Measurements from ENCODE around the gene KCMF1.

DNA sequence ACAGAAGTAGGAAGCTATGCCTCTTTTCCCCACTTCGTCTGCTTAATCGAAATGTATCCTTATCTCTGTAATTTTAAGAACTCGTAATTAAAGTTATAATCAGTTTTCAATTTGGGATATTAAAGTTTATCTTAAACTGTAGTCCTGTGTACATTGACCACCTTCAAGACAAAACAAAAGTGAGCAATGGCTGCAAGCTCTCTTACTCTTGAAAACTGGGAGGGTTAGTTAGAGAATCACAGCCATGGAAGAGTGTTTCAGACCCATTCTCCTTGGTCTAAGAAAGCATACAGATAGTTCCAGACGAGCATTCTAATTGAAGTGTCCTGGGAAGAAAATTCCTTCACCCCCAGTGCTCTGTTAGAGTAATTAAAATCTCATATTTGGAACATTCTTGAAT is 2.0 kb downstream of the KCMF1 start:
- no peak for TF ChIP-seq EP300 (IDR thresholded peaks at IDR 0.05; ENCODE audit: borderline replicate concordance)
- TF ChIP-seq, protein P1, sequence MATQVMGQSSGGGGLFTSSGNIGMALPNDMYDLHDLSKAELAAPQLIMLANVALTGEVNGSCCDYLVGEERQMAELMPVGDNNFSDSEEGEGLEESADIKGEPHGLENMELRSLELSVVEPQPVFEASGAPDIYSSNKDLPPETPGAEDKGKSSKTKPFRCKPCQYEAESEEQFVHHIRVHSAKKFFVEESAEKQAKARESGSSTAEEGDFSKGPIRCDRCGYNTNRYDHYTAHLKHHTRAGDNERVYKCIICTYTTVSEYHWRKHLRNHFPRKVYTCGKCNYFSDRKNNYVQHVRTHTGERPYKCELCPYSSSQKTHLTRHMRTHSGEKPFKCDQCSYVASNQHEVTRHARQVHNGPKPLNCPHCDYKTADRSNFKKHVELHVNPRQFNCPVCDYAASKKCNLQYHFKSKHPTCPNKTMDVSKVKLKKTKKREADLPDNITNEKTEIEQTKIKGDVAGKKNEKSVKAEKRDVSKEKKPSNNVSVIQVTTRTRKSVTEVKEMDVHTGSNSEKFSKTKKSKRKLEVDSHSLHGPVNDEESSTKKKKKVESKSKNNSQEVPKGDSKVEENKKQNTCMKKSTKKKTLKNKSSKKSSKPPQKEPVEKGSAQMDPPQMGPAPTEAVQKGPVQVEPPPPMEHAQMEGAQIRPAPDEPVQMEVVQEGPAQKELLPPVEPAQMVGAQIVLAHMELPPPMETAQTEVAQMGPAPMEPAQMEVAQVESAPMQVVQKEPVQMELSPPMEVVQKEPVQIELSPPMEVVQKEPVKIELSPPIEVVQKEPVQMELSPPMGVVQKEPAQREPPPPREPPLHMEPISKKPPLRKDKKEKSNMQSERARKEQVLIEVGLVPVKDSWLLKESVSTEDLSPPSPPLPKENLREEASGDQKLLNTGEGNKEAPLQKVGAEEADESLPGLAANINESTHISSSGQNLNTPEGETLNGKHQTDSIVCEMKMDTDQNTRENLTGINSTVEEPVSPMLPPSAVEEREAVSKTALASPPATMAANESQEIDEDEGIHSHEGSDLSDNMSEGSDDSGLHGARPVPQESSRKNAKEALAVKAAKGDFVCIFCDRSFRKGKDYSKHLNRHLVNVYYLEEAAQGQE (IDR thresholded peaks at IDR 0.05; ENCODE audit: low read depth), result no peak
- no peak for TF ChIP-seq YY1 (IDR thresholded peaks at IDR 0.05; ENCODE audit: low read depth)
- TF ChIP-seq ZBTB7A (IDR thresholded peaks at IDR 0.05; ENCODE audit: low read depth), result no peak
